ENCODE measurements around the gene CD40. TPM values are rescaled to one million over a fixed set of nuclear protein-coding genes. Genes with fewer than 3 reads are reported as not detected.

CD40 gene
- total and polyA plus RNA-seq, 4 donors: 20.4 to 55.0 (median 28.4) TPM

GRCh38 chr20:46172455-46172854 is 54.3 kb downstream of the CD40 start:
- DNase-seq (no peak), ATAC-seq (ENCODE audit: insufficient read depth, low FRiP score) (no peak)
- WGBS, 2 donors: 47 to 53% methylated on average over 6 of the region's 6 CpGs
- Histone ChIP-seq H3K4me3 (no peak overlapping the region), H3K9me3 (ENCODE audit: control insufficient read depth in 4 of 4, insufficient read depth in 3 of 4, low read length in 3 of 4) (peaks cover 0 to 4% (median 0%) of the 10 kb centered on the region in 4 donors), H3K4me1 (ENCODE audit: control insufficient read depth in 5 of 5, insufficient read depth in 5 of 5, low read length in 5 of 5) (no peaks in the 10 kb centered on the region), H3K27me3 (ENCODE audit: control insufficient read depth in 3 of 3, insufficient read depth in 3 of 3, low read length in 2 of 3) (peaks cover 0 to 57% (median 32%) of the 10 kb centered on the region in 3 donors), H3K36me3 (ENCODE audit: control insufficient read depth in 4 of 4, insufficient read depth in 4 of 4, low read length in 4 of 4) (no peaks in the 10 kb centered on the region), H3K27ac (ENCODE audit: low read depth in 1 of 2, low read length in 1 of 2) (no peak overlapping the region), H3K9ac (ENCODE audit: insufficient read depth in 1 of 2, low read length in 2 of 2) (no peak overlapping the region)
- TF ChIP-seq CTCF (IDR thresholded peaks at IDR 0.05; ENCODE audit: control extremely low read depth, extremely low read depth): no peak

GRCh38 chr20:46172961-46173536 is 54.9 kb downstream of the CD40 start:
- no peak for TF ChIP-seq CTCF (IDR thresholded peaks at IDR 0.05; ENCODE audit: control extremely low read depth, extremely low read depth)
- no peak for DNase-seq
- Histone ChIP-seq H3K4me3 (no peak overlapping the region), H3K9ac (ENCODE audit: insufficient read depth in 1 of 2, low read length in 2 of 2) (no peak overlapping the region), H3K36me3 (ENCODE audit: control insufficient read depth in 4 of 4, insufficient read depth in 4 of 4, low read length in 4 of 4) (no peaks in the 10 kb centered on the region), H3K9me3 (ENCODE audit: control insufficient read depth in 4 of 4, insufficient read depth in 3 of 4, low read length in 3 of 4) (peaks cover 0 to 4% (median 0%) of the 10 kb centered on the region in 4 donors), H3K4me1 (ENCODE audit: control insufficient read depth in 5 of 5, insufficient read depth in 5 of 5, low read length in 5 of 5) (no peaks in the 10 kb centered on the region), H3K27ac (ENCODE audit: low read depth in 1 of 2, low read length in 1 of 2) (no peak overlapping the region), H3K27me3 (ENCODE audit: control insufficient read depth in 3 of 3, insufficient read depth in 3 of 3, low read length in 2 of 3) (peaks cover 0 to 53% (median 32%) of the 10 kb centered on the region in 3 donors)
- ATAC-seq (ENCODE audit: insufficient read depth, low FRiP score): no peak
- 65 to 74% methylated on average over 3 of the region's 3 CpGs for WGBS, 2 donors

- no peak for TF ChIP-seq CTCF (IDR thresholded peaks at IDR 0.05; ENCODE audit: control extremely low read depth, extremely low read depth)
- Histone ChIP-seq H3K9me3 (ENCODE audit: control insufficient read depth in 4 of 4, insufficient read depth in 3 of 4, low read length in 3 of 4) (peaks cover 0 to 4% (median 0%) of the 10 kb centered on the region in 4 donors), H3K4me1 (ENCODE audit: control insufficient read depth in 5 of 5, insufficient read depth in 5 of 5, low read length in 5 of 5) (no peaks in the 10 kb centered on the region), H3K36me3 (ENCODE audit: control insufficient read depth in 4 of 4, insufficient read depth in 4 of 4, low read length in 4 of 4) (no peaks in the 10 kb centered on the region), H3K9ac (ENCODE audit: insufficient read depth in 1 of 2, low read length in 2 of 2) (no peak overlapping the region), H3K27me3 (ENCODE audit: control insufficient read depth in 3 of 3, insufficient read depth in 3 of 3, low read length in 2 of 3) (peaks cover 0 to 53% (median 32%) of the 10 kb centered on the region in 3 donors), H3K4me3 (no peak overlapping the region), H3K27ac (ENCODE audit: low read depth in 1 of 2, low read length in 1 of 2) (no peak overlapping the region)
- no peak for ATAC-seq (ENCODE audit: insufficient read depth, low FRiP score)
- no peak for DNase-seq
- WGBS, 2 donors: 25 to 27% methylated on average over 25 of the region's 25 CpGs
Measured at GRCh38 chr20:46173652-46174468, 55.7 kb downstream of the CD40 start.

Data from lung (tissue), 12 donors.